ENCODE results near the gene ELMO2. TPM values are rescaled to one million over a fixed set of nuclear protein-coding genes. Genes with fewer than 3 reads are reported as not detected.
A peak's percentile ranks its signal among the peaks of the same experiment; 100 is the strongest.

ELMO2 gene
- total and polyA plus RNA-seq, 5 donors: 20.7 to 40.2 (median 31.6) TPM

DNA sequence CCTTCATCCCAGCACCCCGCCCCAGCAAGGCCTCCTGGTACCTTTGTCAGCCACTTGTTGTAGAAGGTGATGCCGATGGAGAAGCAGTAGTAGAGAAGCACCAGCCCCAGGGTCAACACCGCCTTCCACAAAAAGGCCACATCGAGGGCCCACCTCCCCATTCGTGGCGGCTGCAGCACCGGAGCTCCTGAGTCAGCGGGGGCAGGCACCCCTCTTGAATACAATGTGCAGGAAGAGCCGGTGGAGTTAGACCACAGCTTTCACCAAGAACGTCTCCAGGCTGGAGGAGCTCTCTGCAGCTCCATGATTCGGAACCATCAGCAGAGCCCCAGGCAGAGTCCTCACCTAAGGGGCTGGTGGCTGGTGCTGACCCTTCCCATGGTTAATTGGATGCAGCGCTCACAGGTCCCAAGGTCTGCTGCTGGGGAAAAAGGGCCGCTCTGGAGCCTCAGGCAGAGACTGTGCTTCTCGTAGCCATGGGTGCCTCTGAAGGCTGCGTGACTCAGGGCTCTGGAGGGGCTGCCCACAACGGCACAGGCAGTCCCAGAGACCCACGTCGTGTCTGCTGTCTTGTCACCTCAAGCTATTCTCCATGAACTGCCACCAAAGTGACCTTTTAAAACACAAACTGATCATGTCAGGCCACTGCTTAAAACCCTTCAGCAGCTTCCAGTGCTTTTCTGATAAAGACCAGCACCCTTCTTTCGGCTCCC, 47.9 kb downstream of the ELMO2 start:
- ATAC-seq (no peak), DNase-seq (peak in 1 of 3 donors; percentile 41)
- intact Hi-C loops (cut with DNase I): no loop called here
- Histone ChIP-seq H3K9me3 (ENCODE audit: control insufficient read depth, low read length) (no peaks in the 10 kb centered on the region), H3K27ac (ENCODE audit: low read length) (peak overlapping the region; percentile 2), H3K4me1 (ENCODE audit: control insufficient read depth, insufficient read depth, low read length) (peaks cover 18% of the 10 kb centered on the region), H3K27me3 (ENCODE audit: control insufficient read depth, insufficient read depth) (no peaks in the 10 kb centered on the region), H3K4me3 (ENCODE audit: low read length) (no peak overlapping the region)
- whole genome bisulfite sequencing: 73% methylated on average over 19 of the region's 19 CpGs

DNA sequence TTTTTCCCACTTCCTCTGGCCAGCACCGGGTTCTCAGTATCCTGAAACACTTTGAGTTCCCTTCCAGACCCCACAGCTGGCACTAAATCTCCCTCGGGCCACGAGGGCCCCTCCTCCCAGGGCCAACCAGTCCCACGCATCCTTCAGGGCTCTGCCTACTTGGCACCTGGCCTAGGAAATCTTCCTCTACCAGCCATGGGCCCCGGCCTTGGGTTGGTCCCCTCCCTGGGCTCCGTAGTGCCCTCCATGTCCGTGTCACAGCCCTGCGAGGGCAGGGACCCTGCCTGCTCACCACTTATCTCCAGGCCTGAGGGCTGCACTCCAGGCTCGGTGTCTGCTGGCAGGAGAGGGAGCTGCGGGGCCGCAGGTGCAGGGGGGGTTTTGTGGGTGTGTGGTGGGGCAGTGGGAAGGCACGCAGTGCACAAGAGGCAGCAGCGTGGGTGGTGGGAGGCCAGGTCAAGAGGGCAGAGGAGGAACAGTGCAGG, 49.3 kb downstream of the ELMO2 start:
- Histone ChIP-seq H3K4me3 (ENCODE audit: low read length) (no peak overlapping the region), H3K9me3 (ENCODE audit: control insufficient read depth, low read length) (no peaks in the 10 kb centered on the region), H3K27me3 (ENCODE audit: control insufficient read depth, insufficient read depth) (no peaks in the 10 kb centered on the region), H3K27ac (ENCODE audit: low read length) (no peak overlapping the region), H3K4me1 (ENCODE audit: control insufficient read depth, insufficient read depth, low read length) (peaks cover 18% of the 10 kb centered on the region)
- WGBS: 5% methylated on average over 13 of the region's 13 CpGs
- intact Hi-C loops (cut with DNase I): no loop called here
- peak; percentile 66 to 70 for ATAC-seq
- peak; percentile 49 to 79 (median 75) for DNase-seq

DNA sequence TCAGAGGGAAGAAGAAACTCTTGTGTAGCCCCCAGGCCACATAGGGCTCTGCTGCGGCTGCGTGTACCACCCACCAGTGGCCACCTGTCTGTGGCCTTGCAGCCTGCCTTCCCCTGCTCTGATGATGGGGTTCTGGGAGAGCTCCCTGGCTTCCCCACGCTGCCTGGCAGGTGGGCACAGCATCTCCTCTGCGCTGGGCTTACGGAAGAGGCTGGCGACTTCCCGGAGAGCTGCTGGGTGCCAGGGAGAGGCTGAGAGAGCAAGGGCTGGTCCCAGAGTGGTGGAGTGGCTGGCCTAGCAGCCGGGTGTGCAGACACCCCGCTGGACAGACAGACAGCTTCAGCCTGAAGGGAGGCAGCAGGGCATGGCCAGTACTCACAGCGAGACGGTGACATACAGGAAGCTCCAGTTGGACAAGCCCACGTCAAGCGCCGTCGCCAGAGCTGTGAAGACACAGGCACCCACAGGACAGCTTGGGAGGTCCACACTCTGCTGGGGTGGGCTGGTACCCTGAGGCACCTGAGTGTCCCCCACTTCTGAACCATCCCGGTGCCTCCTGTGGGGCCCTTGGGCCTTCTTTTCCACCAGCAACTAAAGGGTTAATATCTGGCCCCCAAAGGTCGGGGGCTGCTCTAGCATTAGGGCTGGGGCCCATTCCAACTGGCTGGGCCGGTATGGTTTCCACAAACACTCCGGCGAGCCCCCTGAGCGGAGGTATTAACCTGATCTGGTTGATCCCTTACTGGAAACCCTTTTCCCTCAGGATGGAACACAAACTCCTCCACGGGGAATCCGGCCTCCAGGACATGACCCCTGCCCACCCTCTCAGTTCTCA, 50.0 kb downstream of the ELMO2 start:
- H3K4me1 ChIP-seq (ENCODE audit: control insufficient read depth, insufficient read depth, low read length): peaks cover 18% of the 10 kb centered on the region
- ATAC-seq: peak; percentile 7 to 9
- 63% methylated on average over 23 of the region's 23 CpGs for WGBS

DNA sequence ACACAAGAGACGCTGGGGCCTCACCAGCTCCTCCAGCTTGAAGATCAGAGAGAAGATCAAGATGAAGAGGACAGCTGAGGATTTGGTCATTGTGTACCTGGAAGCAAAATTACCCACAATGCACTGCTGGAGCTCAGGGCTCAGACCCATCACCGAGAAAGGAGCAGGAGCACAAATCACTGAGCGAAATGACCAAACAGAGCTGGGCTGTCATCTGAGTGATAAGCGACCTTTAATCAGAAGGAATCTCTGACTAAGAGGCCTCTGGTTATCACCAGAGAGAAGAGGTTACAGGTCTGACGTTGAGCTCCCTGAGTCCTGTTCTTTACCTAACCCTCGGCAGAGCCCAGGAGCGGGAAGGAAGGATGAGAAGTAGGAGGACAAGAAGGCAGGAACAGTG, 50.6 kb downstream of the ELMO2 start:
- H3K27me3 ChIP-seq (ENCODE audit: control insufficient read depth, insufficient read depth): no peaks in the 10 kb centered on the region
- H3K9me3 ChIP-seq (ENCODE audit: control insufficient read depth, low read length): no peaks in the 10 kb centered on the region
- 73% methylated on average over 7 of the region's 7 CpGs for WGBS
- no peak overlapping the region for H3K4me3 ChIP-seq (ENCODE audit: low read length)
- peak in 1 of 3 donors; percentile 29 for DNase-seq
- H3K4me1 ChIP-seq (ENCODE audit: control insufficient read depth, insufficient read depth, low read length): peaks cover 18% of the 10 kb centered on the region
- H3K27ac ChIP-seq (ENCODE audit: low read length): no peak overlapping the region
- intact Hi-C loops (cut with DNase I): no loop called here
- ATAC-seq: no peak

More for the DNA sequence above, 50.0 kb downstream of the ELMO2 start:
- DNase-seq: peak in 1 of 3 donors; percentile 53
- no peak overlapping the region for H3K4me3 ChIP-seq (ENCODE audit: low read length)
- no peaks in the 10 kb centered on the region for H3K27me3 ChIP-seq (ENCODE audit: control insufficient read depth, insufficient read depth)
- intact Hi-C loops (cut with DNase I): no loop called here
- H3K27ac ChIP-seq (ENCODE audit: low read length): no peak overlapping the region
- no peaks in the 10 kb centered on the region for H3K9me3 ChIP-seq (ENCODE audit: control insufficient read depth, low read length)

DNA sequence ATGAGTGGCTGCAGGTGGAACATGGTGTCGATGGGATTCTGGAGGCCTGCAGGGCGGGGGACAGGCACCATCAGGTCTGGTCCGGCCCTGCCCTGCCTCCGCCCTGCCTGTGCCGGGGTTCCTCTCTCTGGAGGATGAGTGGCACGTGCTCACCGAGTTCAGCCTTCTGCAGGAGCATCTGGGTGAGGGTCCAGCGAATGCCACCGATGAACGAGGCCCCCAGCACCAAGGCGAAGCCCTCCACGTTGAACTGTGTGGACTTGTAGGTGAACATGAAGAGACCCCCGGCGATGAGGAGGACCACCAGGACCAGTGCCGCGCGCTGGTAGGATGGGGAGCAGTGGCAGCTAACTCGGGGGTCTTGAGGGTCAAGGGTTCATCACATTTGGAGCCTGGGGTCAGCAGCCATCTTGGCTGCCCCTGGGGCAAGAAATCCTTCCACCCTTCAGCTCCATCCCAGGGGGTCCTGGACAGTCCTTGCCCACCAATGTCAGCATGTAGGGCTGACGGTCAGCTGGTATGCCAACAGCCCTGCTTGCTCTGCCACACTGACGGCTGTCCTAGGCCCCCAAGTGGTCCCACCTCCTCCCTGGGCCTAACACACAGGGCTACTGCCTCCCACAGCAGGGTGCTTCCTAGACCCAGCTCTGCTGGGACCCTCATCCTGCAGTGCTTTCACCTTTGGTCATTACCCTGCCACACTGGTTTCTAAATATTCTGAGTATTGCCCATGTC, 51.3 kb downstream of the ELMO2 start:
- Histone ChIP-seq H3K4me1 (ENCODE audit: control insufficient read depth, insufficient read depth, low read length) (peaks cover 18% of the 10 kb centered on the region), H3K9me3 (ENCODE audit: control insufficient read depth, low read length) (no peaks in the 10 kb centered on the region), H3K27ac (ENCODE audit: low read length) (no peak overlapping the region), H3K4me3 (ENCODE audit: low read length) (no peak overlapping the region), H3K27me3 (ENCODE audit: control insufficient read depth, insufficient read depth) (no peaks in the 10 kb centered on the region)
- DNase-seq: peak in 1 of 3 donors; percentile 25
- ATAC-seq: no peak
- 92% methylated on average over 20 of the region's 20 CpGs for WGBS
- intact Hi-C loops (cut with DNase I): no loop called here

DNA sequence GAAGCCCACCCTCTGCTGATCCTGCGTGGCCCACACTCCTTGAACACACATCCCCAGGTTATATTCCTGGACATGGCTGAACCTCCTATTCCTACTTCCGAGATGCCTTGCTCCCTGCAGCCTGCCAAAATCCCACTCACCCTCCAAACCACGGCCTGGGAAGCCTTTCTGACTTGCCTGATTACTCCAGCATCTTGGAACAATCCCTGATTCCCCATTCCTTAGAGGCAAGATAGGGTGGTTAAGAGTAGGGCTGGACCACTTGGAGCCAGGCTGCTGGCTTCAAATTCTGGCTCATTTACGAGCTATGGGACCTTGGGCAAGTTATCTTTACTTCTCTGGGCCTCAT, 52.2 kb downstream of the ELMO2 start:
- H3K4me1 ChIP-seq (ENCODE audit: control insufficient read depth, insufficient read depth, low read length): peaks cover 11% of the 10 kb centered on the region
- H3K27ac ChIP-seq (ENCODE audit: low read length): no peak overlapping the region
- ATAC-seq (no peak), DNase-seq (peak in 1 of 3 donors; percentile 25)
- no peak overlapping the region for H3K4me3 ChIP-seq (ENCODE audit: low read length)
- intact Hi-C loops (cut with DNase I): no loop called here
- H3K9me3 ChIP-seq (ENCODE audit: control insufficient read depth, low read length): no peaks in the 10 kb centered on the region
- 85% methylated on average over 4 of the region's 4 CpGs for WGBS
- no peaks in the 10 kb centered on the region for H3K27me3 ChIP-seq (ENCODE audit: control insufficient read depth, insufficient read depth)

DNA sequence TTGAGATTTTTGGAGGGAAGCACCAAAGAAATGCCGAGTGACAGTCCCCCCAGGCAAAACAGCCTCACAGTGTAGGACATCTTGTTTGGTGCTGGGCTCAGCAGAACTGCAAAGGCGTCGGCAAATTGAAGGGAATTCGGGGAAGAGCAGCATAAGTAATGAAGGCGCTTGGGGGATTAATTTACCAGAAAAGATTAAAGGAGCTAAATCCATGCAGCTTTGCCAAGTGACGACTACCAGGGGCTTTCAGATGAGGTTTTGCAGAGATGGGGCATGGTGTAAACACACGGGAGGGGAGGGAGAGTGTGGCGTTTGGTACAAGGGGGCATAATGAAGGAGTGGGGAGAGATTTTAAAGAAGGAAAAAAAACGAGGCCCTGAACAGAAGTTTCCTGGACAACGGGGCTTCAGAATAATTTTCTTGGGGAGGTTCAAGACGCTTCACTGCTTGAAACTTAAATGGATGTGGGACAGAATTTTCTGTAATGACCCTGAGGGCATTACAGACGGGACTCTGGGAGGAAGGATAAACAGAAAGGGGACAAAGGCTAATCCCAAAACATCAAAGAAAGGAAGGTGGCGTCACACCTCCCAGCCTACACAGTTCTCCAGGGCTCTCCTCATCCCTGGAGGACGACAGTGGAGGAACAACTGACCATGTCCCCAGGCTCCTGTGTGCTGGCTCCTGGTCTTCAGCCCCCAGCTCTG, 52.8 kb downstream of the ELMO2 start:
- Histone ChIP-seq H3K9me3 (ENCODE audit: control insufficient read depth, low read length) (no peaks in the 10 kb centered on the region), H3K27ac (ENCODE audit: low read length) (no peak overlapping the region), H3K4me3 (ENCODE audit: low read length) (no peak overlapping the region), H3K27me3 (ENCODE audit: control insufficient read depth, insufficient read depth) (no peaks in the 10 kb centered on the region), H3K4me1 (ENCODE audit: control insufficient read depth, insufficient read depth, low read length) (peaks cover 10% of the 10 kb centered on the region)
- DNase-seq (no peak), ATAC-seq (no peak)
- intact Hi-C loops (cut with DNase I): no loop called here
- 76% methylated on average over 14 of the region's 14 CpGs for WGBS

DNA sequence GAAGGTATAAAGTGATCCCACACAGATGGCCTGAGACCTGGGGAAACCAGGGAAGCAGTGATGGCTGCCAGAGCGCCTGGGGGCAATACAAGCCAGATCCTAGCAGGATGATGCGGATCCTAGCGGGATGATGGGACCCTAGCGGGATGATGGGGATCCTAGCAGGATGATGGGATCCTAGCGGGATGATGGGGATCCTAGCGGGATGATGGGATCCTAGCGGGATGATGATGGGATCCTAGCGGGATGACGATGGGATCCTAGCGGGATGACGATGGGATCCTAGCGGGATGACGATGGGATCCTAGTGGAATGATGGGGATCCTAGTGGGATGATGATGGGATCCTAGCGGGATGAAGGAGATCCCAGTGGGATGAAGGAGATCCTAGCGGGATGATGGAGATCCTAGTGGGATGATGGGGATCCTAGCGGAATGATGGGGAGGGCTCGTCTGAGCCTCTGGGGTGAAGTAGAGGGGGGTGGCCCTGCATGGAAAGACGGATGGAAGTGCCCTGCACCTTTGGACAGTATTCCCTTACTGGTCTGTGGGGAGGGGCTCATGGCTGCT, 54.0 kb downstream of the ELMO2 start:
- 89% methylated on average over 18 of the region's 18 CpGs for WGBS
- ATAC-seq (no peak), DNase-seq (peak in 1 of 3 donors; percentile 11)
- Histone ChIP-seq H3K27me3 (ENCODE audit: control insufficient read depth, insufficient read depth) (no peaks in the 10 kb centered on the region), H3K4me1 (ENCODE audit: control insufficient read depth, insufficient read depth, low read length) (peaks cover 10% of the 10 kb centered on the region), H3K9me3 (ENCODE audit: control insufficient read depth, low read length) (no peaks in the 10 kb centered on the region), H3K4me3 (ENCODE audit: low read length) (no peak overlapping the region), H3K27ac (ENCODE audit: low read length) (no peak overlapping the region)
- intact Hi-C loops (cut with DNase I): no loop called here

DNA sequence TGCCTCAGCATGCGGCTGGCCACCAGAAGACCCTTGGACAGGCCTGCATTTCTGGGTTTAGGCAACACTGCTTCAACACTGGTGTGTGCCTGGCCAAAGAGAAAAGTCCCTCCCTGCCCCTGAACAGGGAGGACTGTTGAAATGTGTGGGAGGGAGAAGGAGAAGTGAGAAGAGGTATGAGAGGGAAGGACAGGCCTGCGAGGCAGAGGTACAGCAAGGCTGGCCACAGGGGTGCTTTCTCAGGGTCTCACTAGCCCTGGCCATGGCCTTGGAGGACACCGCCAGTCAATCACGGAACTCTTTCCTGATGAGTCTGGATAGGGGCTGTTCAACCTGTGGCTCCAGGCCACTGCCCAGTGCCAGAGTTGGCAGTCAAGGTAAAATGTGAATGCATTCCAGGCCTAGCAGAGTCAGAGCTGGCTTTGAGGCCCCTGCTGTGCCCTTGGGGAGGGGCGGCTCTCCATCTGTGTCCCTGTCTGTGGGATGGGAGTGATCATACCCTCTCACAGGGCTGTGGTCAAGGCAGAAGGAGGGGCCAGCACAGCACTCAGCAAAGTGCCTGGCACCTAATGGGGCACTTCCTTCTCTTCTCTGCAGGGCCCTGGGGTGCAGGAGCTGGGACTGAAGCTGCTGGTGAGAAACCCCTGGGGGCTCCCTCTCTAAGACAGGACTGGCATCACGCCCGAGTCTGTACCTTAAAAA, 54.9 kb downstream of the ELMO2 start:
- H3K27ac ChIP-seq (ENCODE audit: low read length): no peak overlapping the region
- 88% methylated on average over 7 of the region's 7 CpGs for WGBS
- DNase-seq (peak in 1 of 3 donors; percentile 37), ATAC-seq (no peak)
- H3K27me3 ChIP-seq (ENCODE audit: control insufficient read depth, insufficient read depth): no peaks in the 10 kb centered on the region
- intact Hi-C loops (cut with DNase I): no loop called here
- peaks cover 6% of the 10 kb centered on the region for H3K4me1 ChIP-seq (ENCODE audit: control insufficient read depth, insufficient read depth, low read length)
- H3K9me3 ChIP-seq (ENCODE audit: control insufficient read depth, low read length): no peaks in the 10 kb centered on the region
- H3K4me3 ChIP-seq (ENCODE audit: low read length): no peak overlapping the region

DNA sequence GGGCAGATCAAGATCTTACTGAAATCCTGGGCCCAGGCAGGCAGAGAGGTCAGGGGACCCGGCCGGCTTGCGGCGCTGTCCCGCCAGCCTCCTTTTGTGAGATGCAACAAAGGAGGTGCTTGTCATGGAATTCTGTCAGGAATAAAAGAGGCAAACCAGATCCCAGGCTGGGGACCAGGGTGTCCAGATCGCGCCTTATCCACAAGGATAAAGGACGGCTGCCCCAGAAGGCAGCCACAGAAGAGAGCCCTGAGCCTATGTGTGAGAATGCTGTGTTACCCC, 55.5 kb downstream of the ELMO2 start:
- H3K4me1 ChIP-seq (ENCODE audit: control insufficient read depth, insufficient read depth, low read length): peaks cover 2% of the 10 kb centered on the region

More for the DNA sequence above, 55.5 kb downstream of the ELMO2 start:
- no peak overlapping the region for H3K4me3 ChIP-seq (ENCODE audit: low read length)
- ATAC-seq (no peak), DNase-seq (no peak)
- H3K27ac ChIP-seq (ENCODE audit: low read length): no peak overlapping the region
- no peaks in the 10 kb centered on the region for H3K27me3 ChIP-seq (ENCODE audit: control insufficient read depth, insufficient read depth)
- intact Hi-C loops (cut with DNase I): no loop called here
- WGBS: 87% methylated on average over 8 of the region's 8 CpGs
- no peaks in the 10 kb centered on the region for H3K9me3 ChIP-seq (ENCODE audit: control insufficient read depth, low read length)
